GM18508 (cell line): Measurements from ENCODE around the gene RPP14.
"Not testable (repeated sequence)": the region's sequence is repeated elsewhere in the genome, so short reads cannot be mapped to it uniquely, and the experiment has no call there.

ENCODE experiments used
- ATAC-seq: cut with Tn5 transposase; IDR thresholded peaks from one replicate; pipeline ENCODE4 v1.9.1; 2021; ENCODE audit warnings: moderate number of reproducible peaks; ENCODE audit not compliant: insufficient read depth, unreplicated experiment

Gene RPP14

GRCh38 chr3:58290446-58290845 lies 15.6 kb upstream of the RPP14 start:
- ATAC-seq, result not testable (repeated sequence)

DNA sequence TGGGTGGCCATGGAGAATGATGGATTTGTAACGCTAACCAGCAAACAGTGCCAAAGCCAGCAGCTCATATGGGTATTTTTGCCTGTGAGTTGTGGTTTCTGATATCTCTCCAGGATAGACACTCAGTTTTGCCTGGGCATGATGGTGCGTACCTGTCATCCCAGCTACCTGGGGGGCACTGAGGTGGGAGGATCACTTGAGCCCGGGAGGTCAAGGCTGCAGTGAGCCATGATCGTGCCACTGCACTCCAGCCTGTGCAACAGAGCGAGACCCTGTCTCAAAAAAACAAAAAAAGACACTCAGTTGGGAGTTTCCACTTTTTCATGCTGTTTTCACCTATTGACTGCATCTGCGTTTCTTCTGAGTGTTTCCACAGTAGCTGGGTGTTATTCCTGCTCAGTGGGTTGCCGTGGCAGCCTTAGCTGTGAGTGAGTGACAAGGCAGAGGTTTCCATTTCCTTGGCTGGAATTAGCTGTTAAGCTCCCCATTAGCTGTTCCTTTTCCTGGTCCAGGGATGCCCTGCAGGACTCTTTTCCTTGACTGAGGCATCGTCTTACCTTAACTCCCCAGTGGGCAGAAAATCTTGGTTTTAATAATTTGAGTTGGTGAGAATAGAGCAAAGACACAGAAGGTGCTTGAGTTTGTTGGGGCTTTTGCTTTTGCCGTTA lies 14.2 kb upstream of the RPP14 start:
- ATAC-seq, result no peak

GRCh38 chr3:58292866-58293265 lies 13.2 kb upstream of the RPP14 start:
- ATAC-seq, result no peak

DNA sequence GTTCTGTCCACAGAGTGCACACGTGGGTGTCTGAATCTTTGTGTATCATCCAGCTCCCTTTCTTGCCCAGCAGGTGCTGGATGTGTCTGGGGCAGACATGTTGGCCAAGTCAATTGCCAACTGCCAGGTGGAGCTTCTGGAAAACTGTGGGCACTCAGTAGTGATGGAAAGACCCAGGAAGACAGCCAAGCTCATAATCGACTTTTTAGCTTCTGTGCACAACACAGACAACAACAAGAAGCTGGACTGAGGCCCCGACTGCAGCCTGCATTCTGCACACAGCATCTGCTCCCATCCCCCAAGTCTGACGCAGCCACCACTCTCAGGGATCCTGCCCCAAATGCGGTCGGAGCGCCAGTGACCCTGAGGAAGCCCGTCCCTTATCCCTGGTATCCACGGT lies 12.5 kb upstream of the RPP14 start:
- ATAC-seq, result no peak

DNA sequence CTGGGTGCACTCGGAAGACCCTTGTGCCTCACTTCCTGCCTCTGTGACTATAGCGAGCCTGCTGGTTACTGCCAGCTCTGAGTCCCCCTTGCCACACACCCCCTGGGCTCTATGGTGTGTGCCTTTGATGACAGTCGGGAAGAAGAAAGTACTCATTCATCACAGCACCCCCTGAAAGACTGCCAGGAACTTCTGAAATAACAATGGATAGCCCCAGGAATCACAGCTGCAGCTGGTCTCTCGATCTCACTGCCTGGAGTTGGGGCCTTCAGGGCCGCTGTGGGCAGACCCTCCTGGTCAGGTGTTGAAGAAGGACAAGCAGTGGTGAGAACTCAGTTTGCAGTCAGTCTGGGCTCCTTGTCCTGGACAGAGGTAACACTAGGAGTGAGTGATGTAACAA lies 9.8 kb upstream of the RPP14 start:
- ATAC-seq, result no peak

DNA sequence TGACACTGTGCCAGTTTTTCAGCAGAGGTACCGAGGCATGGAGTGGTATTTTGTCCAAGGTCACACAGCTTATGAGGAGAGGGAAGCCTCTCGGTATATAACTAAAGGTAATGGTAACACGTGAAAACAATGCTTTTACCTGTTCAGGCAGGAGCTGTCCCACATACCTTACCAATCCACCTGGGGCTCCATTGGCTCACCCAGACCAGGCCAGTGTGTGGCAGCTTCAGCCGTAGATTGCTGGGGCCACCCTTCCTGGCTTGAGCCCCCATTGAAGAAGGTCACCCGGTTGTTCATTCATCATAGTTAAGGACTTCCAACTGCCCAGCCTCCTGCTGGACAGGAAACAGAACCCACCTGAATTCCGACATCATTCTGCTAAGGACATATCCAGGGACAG lies 9.2 kb upstream of the RPP14 start:
- no peak for ATAC-seq

- no peak for ATAC-seq
These were observed 7.9 kb upstream of the RPP14 start for GRCh38 chr3:58298190-58298589.

- ATAC-seq, result no peak
These were observed 7.0 kb upstream of the RPP14 start for GRCh38 chr3:58299075-58299474.

DNA sequence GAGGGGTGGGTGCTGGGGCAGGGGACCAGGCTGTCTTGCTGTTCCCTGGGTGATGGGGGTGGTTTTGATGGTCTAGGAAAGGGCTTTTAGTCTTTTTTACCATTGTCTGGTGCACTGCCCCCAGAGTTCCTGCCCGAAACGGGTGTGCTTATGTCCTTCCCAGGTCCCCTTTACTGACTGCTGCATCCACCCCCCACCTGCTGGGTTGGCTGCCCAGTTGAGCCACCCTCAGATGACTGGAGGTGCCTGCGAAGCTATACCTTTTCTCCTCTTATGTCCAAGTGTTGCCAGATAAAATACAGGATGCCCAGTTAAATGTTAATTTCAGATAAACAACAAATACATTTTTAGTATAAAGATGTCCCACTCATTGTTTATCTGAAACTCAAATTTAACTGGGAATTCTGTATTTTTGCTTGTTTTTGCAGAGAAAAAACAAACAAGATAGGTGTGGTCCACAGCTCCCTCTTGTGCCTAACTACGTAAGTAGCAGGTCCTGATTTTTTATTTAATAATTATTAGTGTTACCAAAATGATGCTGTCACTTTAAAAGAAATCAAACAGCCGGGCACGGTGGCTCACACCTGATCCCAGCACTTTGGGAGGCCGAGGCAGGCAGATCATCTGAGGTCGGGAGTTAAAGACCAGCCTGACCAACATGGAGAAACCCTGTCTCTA lies 6.1 kb upstream of the RPP14 start:
- ATAC-seq, result no peak

DNA sequence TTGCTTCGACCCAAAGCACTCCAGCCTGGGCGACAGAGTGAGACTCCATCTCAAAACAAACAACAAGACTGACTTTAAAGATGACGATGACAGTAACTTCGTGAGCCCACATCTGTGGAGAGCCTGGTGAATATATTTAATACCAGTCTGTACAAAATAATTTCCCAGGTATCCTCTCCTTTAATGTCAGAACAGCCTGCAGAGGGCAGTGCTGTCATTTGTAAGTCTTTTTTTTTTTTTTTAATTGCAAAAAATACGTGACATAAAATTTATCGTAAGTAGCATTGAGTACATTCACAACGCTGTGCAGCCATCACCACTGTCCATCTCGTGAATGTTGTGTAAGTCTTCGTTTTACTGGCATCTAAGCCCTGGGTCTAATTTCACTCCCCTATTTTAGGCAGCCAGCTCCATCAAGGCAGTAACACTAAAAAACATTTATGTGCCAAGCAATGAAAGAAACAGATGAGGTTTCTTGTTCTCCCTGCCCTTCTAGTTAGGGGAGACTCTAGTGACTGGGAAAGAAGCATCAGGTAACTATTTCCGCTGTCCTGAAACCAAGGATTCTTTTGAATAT lies 1.7 kb downstream of the RPP14 start:
- no peak for ATAC-seq

GRCh38 chr3:58308728-58309127 lies 2.7 kb downstream of the RPP14 start:
- ATAC-seq, result no peak

GRCh38 chr3:58317811-58318210 lies 11.8 kb downstream of the RPP14 start:
- ATAC-seq, result no peak

DNA sequence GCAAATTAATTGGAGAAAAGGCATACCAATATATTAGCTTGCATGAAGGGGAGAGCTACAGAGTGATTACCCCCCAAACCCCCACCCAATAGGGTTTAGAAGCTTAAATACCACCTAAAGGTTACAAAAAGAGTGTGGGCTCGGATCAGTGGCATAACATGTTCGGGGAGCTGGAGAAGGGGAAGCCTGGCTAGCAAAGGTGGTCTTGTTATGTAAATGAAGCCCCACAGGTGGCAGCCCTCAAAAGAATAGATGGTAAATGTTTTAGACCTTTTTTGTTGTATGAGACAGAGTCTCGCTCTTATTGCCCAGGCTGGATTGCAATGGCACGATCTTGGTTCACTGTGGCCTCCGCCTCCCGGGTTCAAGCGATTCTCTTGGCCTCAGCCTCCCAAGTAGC lies 15.7 kb downstream of the RPP14 start:
- ATAC-seq, result no peak

GRCh38 chr3:58322793-58323192 lies 16.7 kb downstream of the RPP14 start:
- no peak for ATAC-seq

DNA sequence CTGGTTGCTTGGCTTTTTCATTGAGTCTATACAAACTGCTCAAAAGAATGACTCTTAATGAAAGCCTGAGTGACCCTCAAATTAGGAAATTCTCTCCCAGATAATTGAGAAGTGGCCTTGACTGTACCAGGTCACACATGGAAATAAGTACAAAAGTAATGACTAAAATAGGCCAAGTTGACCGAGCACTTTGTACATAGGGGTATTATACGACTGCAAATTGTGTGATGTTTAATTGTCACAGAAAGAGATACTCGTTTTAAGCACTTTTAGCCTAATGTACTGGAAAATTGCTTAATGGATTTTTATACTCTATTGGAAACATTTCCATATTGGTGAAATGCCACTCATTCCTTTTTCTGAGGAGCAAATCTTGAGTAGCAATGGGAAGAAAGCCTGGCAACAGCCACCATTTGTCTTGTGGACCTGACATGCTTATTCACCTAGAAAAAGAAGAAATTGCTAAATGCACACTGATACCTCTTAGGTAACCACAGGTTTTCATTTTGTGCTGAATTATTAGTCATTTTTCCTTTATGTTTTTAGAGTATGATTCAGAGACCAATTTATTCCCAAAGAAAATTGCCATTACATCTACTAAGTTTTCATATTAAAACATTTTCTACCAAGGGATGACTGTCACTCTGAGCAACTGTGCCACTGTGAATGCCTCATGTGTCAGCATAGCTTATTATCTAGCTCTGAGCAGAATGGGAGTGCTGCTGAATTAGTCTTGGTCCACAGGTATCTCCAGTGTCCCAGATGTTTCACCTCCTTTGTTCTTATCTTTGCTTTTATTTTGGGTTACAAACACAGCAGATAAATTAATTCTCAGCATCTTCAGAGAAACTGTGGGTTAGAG lies 17.7 kb downstream of the RPP14 start:
- no peak for ATAC-seq

DNA sequence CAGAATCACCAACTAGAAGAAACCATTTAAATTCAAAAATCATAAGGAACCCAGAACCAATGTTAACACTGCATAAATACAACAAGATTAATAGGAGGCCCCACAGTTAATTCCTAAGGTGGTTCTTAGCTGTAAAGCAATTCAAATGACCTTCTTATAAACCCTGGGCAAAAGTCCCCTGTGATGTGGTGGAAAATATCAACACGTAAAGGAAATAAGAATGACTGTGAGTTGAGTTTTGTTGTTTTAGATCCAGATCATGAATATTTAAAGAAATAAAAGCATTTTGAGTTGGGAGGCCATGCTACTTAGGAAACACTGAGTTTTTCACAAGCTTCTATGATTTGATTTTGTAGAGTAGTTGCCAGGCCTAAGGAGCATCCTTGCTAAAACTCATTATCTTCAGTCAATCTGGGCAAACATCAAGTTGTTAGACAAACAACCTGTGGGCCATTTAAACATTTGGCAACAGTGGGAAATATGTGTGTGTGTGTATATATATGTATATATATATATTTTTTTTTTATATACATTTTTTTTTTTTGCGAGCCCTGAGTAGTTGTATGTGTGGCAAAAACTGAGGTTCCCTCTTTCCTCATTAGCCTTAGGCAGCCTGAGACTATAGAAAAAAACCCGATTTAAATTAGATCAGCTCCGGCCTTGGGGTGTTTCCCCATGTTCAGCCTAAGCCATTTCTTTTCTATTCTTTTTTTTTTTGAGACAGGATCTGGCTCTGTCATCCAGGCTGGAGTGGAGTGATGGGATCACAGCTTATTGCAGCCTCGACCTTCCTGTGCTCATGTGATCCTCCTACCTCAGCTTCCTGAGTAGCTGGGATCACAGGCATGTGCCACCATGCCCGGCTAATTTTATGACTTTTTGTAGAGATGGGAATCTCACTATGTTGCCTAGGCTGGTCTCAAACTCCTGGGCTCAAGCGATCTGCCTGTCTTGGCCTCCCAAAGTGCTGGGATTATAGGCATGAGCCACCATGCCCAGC lies 18.6 kb downstream of the RPP14 start:
- no peak for ATAC-seq

DNA sequence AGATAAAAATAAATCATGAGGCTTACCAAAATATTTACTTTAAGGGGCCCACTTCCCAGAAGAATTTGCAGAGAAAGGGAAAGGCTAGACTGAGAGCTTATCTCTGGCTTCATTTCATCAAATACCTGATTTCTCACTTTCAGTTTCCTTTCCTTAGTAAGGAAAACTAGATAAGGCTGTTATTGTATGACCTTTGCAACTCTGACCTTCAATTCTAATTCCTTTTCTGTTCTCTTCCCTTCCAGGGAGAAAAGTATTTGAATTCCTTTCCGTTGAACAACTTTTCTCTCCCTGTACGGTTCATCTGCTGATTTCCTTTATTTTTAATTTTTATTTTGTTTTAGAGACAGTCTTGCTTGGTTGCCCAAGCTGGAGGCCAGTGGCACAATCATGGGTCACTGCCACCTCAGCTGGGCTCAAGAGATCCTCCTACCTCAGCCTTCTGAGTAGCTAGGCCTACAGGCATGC lies 19.5 kb downstream of the RPP14 start:
- ATAC-seq, result no peak

DNA sequence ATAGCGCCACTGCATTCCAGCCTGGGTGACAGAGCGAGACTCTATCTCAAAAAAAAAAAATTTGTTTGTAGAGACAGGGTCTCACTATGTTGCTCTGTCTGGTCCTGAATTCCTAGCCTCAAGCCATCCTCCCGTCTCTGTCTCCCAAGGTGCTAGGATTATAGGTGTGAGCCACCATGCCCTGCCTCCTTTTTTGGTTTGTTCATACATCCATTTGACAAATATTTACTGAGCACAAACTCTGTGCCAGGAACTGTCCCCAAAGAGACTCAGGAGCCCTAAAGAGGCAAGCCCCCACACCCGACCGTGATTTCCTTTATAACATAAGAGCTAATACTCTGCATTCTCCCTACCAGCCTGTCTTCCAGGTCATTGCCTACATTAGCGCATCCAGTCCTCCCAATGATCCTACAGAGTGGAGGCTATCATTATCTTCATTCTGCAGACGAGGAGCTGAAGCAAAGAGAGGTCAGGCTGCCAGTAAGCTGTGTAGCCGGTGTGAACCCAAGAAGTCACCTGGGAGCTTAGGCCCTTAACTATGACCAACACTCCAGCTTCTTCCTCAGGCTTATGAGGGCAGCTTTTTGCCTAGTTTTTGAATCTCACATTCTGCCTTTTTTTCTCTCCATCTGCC lies 20.3 kb downstream of the RPP14 start:
- ATAC-seq, result no peak
